ACC112 (cell line): ENCODE results near the gene ORC2.

Experiments used
- H2AFZ ChIP-seq: fragments of 200-600 bp; sonication (generic); one replicate; pipeline ENCODE4 v1.6.0; 2017; ENCODE audit warnings: antibody characterized with exemption, low read length; ENCODE audit not compliant: unreplicated experiment
- H3K27ac ChIP-seq: fragments of 200-600 bp; sonication (generic); 2 replicates; pipeline ENCODE4 v1.5.1; 2014; ENCODE audit warnings: low read depth, mild to moderate bottlenecking, antibody characterized with exemption, low read length, moderate library complexity
- H3K27me3 ChIP-seq: fragments of 200-600 bp; sonication (generic); 2 replicates; pipeline ENCODE4 v1.6.1; 2014; ENCODE audit warnings: mild to moderate bottlenecking, antibody characterized with exemption, low read length, moderate library complexity, mixed read lengths; ENCODE audit not compliant: insufficient read depth
- H3K36me3 ChIP-seq: fragments of 200-600 bp; sonication (generic); 2 replicates; pipeline ENCODE4 v1.6.1; 2016; ENCODE audit warnings: mild to moderate bottlenecking, antibody characterized with exemption, low read length, moderate library complexity, mixed read lengths; ENCODE audit not compliant: insufficient read depth
- H3K4me1 ChIP-seq: fragments of 200-600 bp; sonication (generic); one replicate; pipeline ENCODE4 v1.6.1; 2016; ENCODE audit warnings: low read length, mixed read lengths; ENCODE audit not compliant: insufficient read depth, unreplicated experiment, control insufficient read depth
- H3K4me3 ChIP-seq: fragments of 200-600 bp; sonication (generic); 2 replicates; pipeline ENCODE4 v1.5.1; 2014; ENCODE audit warnings: mild to moderate bottlenecking, low read depth, low read length
- H3K79me2 ChIP-seq: fragments of 200-600 bp; sonication (generic); one replicate; pipeline ENCODE4 v1.6.0; 2016; ENCODE audit warnings: low read length; ENCODE audit not compliant: control insufficient read depth, unreplicated experiment, insufficient read depth

Gene ORC2

GRCh38 chr2:200861617-200862155, 101.8 kb downstream of the ORC2 start:
- Histone ChIP-seq H3K27me3 (no peaks in the 10 kb centered on the region), H2AFZ (no peak overlapping the region), H3K36me3 (peaks cover 57% of the 10 kb centered on the region), H3K4me1 (peaks cover 35% of the 10 kb centered on the region), H3K27ac (peak overlapping the region; percentile 55), H3K79me2 (peaks cover 79% of the 10 kb centered on the region), H3K4me3 (peak overlapping the region; percentile 91)

- Histone ChIP-seq H3K79me2 (peaks cover 85% of the 10 kb centered on the region), H3K4me1 (peaks cover 34% of the 10 kb centered on the region), H3K36me3 (peaks cover 64% of the 10 kb centered on the region), H3K27me3 (no peaks in the 10 kb centered on the region), H3K4me3 (peak overlapping the region; percentile 91), H2AFZ (no peak overlapping the region), H3K27ac (peak overlapping the region; percentile 55)
Measured at GRCh38 chr2:200860092-200860795, 103.2 kb downstream of the ORC2 start.
